ENCODE results near the gene UHRF2.
"Not testable (repeated sequence)": the region's sequence is repeated elsewhere in the genome, so short reads cannot be mapped to it uniquely, and the experiment has no call there.

The UHRF2 gene

DNA sequence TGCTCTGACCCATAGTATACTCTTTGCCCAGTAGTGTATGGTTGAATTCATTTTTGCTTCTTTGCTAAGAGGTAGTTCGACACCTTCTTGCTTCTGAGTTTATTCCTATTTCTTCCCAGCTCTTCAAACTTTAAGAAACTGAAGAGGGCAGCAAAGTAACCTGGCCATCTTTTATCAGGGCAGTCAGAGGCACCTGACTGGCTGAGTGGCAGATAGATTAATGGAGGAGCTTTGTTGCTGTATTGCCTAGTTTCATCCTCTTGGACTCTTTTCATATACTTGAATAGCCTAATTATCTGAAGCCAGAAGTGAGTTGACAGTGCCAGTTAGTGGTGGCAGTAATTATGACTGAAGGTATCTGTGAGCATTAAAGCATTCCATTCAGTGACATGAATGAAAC, 82.5 kb downstream of the UHRF2 start:
- no peak for DNase-seq

DNA sequence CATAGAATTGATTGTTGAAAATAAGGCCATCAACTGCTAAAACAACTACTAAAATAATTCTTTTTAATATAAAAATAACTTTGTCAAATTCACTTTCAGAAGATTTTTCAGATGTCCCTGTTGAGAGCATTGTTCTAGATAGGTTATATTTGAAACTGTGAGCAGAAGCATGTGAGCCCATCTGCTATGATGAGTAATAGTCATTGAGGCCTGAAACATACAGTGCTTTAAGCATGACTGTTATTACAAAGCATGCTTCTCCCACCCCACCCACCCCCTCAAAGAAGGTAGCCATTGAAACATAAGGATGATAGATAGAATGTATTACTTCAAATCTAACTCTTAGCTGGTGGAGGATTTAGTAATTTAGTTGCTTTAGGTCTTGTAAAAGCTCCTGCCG, 86.0 kb downstream of the UHRF2 start:
- DNase-seq = no peak

DNA sequence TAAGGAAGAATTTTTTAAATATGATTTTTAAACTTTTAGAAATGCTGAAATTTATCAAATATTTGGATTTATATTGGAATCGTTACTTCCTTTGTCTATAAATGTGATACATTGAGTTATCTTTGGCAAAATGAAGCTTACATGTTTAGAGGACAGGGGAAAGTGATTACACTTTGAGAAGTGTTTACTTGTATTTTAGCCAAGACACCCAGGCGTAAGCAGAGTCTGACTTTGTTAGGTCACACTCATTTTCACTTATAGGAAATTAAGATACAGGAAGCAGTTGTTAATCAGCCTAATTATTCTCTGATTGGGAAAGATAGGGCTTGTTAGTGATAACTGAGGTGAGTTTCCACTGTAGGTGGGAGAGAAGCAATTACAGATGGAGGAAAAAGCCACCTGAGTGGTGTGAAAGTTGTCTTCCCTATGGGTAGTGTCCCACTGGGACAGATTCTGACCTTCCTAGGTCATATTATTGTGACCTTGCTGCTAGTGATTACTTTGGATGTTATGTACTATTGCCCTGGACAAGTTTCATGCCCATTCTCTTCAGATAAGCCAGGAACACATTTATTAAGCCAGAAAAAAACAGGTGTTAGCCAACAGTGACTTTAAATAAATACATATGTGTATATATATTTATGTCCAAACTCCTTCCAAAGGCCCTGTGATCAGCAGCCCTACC, 88.7 kb downstream of the UHRF2 start:
- no peak for DNase-seq

- DNase-seq = no peak
Observed at GRCh38 chr9:6502399-6502798, 89.4 kb downstream of the UHRF2 start.

- no peak for DNase-seq
Observed at GRCh38 chr9:6506571-6506970, 93.6 kb downstream of the UHRF2 start.

GRCh38 chr9:6512085-6512657, 99.2 kb downstream of the UHRF2 start:
- DNase-seq = no peak

DNA sequence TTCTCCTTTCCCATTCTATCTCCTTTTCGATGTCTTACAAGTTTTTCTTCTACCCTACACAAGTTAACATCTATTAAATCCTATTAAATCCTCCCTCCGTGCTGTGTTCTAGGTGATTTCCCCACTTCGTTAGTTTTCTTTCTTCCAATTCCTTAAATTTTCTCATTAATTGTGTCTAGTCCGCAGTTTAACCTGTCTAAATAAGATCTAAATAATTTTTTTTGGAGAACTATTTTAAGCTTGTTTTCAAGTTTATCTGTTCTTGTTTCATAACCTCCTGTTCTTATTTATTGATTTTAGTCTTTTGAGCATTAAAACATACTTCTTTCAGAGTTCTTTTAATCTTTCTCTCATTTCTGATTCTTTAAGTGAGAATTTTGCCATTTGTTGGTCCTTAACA, 109.3 kb downstream of the UHRF2 start:
- no peak for DNase-seq

GRCh38 chr9:6525326-6526045, 112.5 kb downstream of the UHRF2 start:
- DNase-seq = no peak

DNA sequence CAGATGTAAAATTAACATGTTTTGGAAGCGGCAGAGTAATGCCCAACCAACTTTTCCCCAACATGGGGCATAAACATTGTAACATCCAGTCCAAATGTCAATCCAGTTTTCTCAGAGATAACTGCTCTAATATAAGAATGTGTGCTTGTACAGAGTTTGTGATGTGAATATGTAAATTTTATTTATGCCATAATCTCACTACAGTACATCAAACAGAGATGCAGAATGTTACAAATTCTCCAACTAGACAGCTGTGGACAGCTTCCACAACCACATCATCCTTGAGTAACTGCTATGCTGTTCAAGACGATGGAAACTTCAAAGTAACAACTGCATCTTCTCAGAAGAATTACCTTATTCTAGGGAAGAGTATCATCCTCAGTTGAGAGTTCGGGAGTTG, 122.6 kb downstream of the UHRF2 start:
- DNase-seq = no peak

GRCh38 chr9:6538666-6539071, 125.7 kb downstream of the UHRF2 start:
- DNase-seq = no peak

GRCh38 chr9:6542617-6543016, 129.6 kb downstream of the UHRF2 start:
- DNase-seq = not testable (repeated sequence)

- DNase-seq = no peak
Observed at GRCh38 chr9:6543204-6543603, 130.2 kb downstream of the UHRF2 start.

- DNase-seq = no peak
Observed at GRCh38 chr9:6545017-6545691, 132.2 kb downstream of the UHRF2 start.

DNA sequence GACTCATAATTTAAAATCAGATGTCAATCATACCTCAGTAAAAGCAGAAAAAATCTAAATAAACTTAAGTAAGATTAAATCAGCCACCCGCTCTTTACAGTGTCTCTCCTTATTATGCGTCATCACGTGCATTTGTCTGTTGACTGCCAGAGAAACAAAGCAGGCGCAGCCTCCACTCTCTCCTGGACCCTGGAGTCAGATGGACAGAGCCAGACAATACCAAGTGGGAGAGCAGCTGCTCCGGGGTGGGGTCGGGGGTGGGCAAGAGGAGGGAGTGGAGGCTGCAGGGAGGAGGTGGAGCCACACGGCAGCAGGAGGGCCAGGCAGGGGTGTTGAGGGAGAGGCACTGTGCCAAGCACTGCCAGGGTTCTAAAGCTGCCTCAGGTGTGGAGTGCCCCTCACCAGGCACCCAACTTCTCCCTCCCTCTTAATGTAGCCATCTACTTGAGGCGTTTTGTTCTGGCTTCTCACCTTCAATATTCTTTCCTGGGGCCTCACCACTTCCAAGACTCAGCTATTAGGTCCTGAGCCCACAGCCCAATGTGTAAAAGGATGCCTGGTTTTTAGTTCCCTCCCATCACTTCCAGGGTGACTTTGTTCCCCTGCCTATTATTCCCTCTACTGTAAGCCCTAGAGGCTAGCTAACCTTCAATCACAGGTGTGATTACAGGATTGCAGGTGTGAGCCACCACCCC, 136.3 kb downstream of the UHRF2 start:
- no peak for DNase-seq

GRCh38 chr9:6551136-6551535, 138.1 kb downstream of the UHRF2 start:
- no peak for DNase-seq

DNA sequence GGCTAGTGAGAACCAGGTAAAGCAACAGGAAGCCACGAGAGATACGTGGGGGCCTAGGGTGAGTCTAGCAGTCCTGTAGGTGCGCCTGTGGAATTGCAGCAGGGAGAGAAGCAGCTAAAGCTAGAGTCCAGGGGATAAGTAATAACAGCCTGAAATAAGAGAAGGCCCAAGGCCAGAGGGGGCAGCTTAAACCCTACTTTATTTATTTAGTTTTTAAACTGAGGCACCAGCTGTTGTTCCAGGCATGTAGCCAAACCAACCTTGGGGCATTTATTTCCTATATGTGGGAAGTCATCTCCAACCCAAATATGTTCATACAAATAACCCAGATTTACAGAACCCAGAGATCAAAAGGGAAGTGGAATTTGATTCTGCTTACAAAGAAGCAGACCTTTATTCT, 139.0 kb downstream of the UHRF2 start:
- no peak for DNase-seq

DNA sequence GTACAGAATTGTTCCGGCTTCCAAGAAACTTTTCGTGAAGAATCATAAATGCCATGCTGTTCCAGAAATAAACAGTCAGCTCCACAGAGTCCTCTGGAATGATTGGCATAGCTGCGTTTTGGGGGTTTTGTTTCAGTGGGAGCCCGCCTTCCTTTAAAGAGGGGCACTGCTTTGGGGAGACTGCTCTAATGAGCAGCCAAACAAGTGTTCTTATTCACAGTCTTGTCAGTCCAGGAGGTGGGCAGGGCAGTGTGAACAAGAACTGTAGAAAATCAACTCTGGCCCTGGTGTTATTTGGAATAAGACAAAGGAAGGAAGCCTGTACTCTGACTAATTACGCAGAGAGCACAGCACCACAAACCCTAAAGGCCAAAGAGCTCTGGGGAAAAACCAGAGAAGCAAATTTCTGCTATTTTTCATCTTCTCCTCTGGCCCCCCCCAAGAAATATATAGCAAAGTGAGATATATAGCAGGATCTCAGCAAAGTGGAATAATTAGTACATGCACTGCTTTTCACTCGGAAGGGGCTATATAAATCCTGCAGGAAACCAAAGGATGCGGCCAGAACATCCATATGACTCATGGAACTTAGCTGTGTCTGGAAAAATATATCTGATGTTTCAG, 139.6 kb downstream of the UHRF2 start:
- DNase-seq = no peak

DNA sequence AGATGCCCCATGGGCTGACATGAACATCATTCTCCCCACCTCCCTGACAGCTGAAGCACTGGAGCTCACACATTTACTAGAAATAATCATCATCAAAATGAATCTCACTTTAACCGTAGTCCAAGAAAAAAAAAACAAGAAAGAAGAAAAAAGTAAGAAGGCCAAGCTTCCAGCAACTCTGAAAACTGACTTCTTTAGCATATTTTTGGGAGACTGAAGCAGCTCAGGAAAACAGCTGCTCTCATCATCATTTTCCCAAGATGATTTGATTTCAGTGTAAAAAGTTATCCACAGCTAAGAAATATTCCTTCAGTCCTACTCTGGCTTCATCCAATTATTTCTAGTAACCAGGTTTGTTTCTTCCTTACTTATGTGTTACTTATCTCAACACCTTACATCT, 140.9 kb downstream of the UHRF2 start:
- DNase-seq = no peak
